HAP-1 (cell line): ENCODE measurements around the gene ZNF615.
"Not testable (repeated sequence)": the region's sequence is repeated elsewhere in the genome, so short reads cannot be mapped to it uniquely, and the experiment has no call there.

Experiments used
- DNase-seq, 2 experiments: peaks; one replicate each; pipeline ENCODE4 v3.0.0-alpha.2; 2016 to 2020; ENCODE audit warnings: low spot score in 2 of 2
- H3K27me3 ChIP-seq: fragments of 250-450 bp; sonication (Bioruptor Pico); 2 replicates; pipeline ENCODE4 v1.5.1; 2020; ENCODE audit warnings: low read depth, mild to moderate bottlenecking, moderate library complexity
- H3K36me3 ChIP-seq: fragments of 250-450 bp; sonication (Bioruptor Pico); replicated peaks from 2 replicates; pipeline ENCODE4 v1.5.1; 2020; ENCODE audit warnings: mild to moderate bottlenecking
- H3K4me1 ChIP-seq: fragments of 250-450 bp; sonication (Bioruptor Pico); 2 replicates; pipeline ENCODE4 v1.5.1; 2020; ENCODE audit warnings: mild to moderate bottlenecking
- H3K4me3 ChIP-seq: fragments of 250-450 bp; sonication (Bioruptor Pico); 2 replicates; pipeline ENCODE4 v1.5.1; 2020; ENCODE audit warnings: mild to moderate bottlenecking, moderate library complexity
- H3K9me3 ChIP-seq: fragments of 250-450 bp; sonication (Bioruptor Pico); 2 replicates; pipeline ENCODE4 v1.5.1; 2020; ENCODE audit warnings: mild to moderate bottlenecking, moderate library complexity
- in situ Hi-C: fragments of 300-500 bp; cut with MboI; formaldehyde crosslinking; loops from 3 replicates; pipeline ENCODE4 v1.14.3; 2020; ENCODE audit warnings: low sequenced_read_pairs, inconsistent platforms, mixed read lengths

ZNF615 gene

DNA sequence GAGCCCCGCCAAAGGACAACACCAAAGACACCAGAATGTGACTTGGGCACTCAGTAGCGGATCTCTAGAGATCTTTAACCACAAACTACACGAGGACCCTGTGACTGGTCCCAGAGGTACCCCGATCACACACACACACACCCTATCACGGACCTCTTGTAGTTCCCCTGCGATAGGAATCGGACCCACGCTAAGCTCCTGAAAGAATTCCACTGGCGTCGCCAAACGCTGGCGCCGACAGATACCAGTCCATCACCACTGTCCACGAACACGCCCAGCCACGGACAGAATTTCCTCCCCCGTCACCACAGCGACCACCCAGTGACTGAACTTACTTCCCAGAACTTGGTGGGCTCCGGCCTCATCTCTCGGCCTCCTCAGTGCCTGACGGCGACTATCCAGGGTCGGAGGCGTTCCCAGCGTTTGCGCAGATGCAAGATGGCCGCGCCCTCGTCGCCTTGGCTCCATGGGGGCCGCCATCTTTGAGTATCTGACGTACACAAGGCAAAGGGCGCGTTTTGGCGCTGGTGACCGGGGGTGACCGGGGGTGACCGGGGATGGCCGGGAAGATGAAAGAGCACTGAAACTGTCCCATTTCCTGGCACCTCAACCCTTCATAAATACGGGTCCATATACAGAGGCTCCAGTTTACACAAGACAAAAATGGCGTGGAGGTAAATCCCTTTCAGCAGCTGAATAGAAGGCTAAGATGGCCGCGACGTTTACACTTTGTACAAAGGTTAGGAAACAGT lies at the start of gene ZNF615:
TSS of gene ZNF615 (minus strand) at position 406 of the 752 bp plus-strand sequence. CDS start 4,500 bp downstream, outside the sequence.
- Histone ChIP-seq H3K4me3 (peak within 1 kb of the TSS; percentile 61), H3K36me3 (no peaks in the 10 kb centered on the region; the same call in 1 of the 2 replicates), H3K27me3 (no peaks in the 10 kb centered on the region), H3K9me3 (peaks cover 10% of the 10 kb centered on the region), H3K4me1 (peaks cover 8% of the 10 kb centered on the region)
- in situ Hi-C loops, result no loop called here
- DNase-seq, result peak; percentile 67 to 89

DNA sequence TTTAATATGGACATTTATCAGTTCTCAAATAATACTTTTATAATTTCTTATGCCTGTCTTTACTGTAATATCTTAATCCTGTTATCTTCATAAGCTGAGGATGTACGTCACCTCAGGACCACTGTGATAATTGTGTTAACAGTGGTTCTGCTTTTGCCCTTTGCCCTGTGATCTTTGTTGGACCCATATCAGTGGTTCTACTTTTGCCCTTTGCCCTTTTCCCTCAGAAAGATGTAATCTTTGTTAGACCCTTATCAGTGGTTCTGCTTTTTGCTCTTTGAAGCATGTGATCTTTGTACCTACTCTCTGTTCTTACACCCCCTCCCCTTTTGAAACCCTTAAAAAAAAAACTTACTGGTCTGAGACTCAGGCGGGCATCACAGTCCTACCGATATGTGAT lies 48.5 kb upstream of the ZNF615 start:
- H3K36me3 ChIP-seq, H3K9me3 ChIP-seq, DNase-seq, H3K4me3 ChIP-seq, H3K4me1 ChIP-seq, in situ Hi-C loops, H3K27me3 ChIP-seq: not testable (repeated sequence)

DNA sequence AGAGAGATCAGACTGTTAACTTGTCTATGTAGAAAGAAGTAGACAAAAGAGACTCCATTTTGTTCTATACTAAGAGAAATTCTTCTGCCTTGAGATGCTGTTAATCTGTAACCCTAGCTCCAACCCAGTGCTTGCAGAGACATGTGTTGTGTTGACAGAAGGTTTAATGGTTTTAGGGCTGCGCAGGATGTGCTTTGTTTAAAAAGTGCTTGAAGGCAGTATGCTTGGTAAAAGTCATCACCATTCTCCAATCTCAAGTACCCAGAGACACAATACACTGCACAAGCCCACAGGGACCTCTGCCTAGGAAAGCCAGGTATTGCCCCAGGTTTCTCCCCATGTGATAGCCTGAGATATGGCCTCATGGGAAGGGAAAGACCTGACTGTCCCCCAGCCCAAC lies 43.7 kb upstream of the ZNF615 start:
- H3K36me3 ChIP-seq, H3K27me3 ChIP-seq, DNase-seq, in situ Hi-C loops, H3K4me1 ChIP-seq, H3K9me3 ChIP-seq, H3K4me3 ChIP-seq: not testable (repeated sequence)

DNA sequence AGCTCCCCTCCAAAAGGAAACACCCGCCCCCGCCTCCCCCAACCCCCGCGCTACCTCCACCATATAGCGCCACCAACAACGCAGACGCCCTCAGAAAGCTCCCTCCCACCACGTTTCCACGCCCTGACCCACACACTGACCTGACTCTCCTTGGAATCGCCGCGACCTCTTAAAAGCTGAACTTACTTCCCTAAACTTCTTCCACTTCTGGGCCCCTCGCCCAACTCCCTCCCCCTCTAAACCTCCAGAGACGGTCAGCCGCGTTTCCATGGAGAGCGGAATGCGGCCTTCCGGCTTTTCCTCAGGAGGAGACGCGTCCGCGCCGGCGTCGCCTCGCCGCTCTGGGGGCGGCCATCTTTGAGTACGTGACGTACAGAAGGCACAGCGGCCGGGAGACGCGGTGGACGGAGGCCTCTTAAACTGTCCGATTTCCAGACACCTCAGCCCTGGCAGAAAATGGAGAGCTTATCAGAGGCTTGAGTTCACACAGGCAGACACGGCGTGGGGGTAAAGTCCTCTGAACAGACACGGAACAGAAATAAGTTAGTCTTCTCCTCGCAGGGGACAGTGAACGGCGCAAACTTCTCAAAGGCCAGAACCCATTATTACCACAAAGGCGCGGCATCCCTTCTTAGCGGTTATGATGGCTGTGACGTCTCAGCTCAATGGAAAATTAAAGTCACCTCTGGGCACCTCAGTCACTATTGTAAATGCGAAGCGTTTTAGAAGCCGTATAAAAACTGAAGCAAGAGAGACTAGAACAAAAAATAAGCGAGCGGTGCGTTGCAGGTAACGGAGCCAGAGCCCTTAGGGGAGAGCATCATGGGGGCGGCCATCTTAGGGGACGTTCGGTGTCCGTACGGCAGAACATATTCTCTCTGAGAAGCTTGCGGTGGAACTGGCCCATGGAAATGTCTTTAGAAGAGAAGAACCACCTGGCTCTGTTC lies 40.8 kb upstream of the ZNF615 start, which contains the start of gene ZNF432:
TSS of gene ZNF432 (minus strand) at position 284 of the 947 bp plus-strand sequence. CDS start 1,970 bp downstream, outside the sequence.
- H3K27me3 ChIP-seq, result no peaks in the 10 kb centered on the region
- H3K4me3 ChIP-seq, result peak within 1 kb of the TSS; percentile 46
- DNase-seq, result peak; percentile 80 to 93
- in situ Hi-C loops, result no loop called here
- no peaks in the 10 kb centered on the region; the same call in 1 of the 2 replicates for H3K9me3 ChIP-seq
- peaks cover 3% of the 10 kb centered on the region for H3K4me1 ChIP-seq
- peaks cover 10% of the 10 kb centered on the region for H3K36me3 ChIP-seq

DNA sequence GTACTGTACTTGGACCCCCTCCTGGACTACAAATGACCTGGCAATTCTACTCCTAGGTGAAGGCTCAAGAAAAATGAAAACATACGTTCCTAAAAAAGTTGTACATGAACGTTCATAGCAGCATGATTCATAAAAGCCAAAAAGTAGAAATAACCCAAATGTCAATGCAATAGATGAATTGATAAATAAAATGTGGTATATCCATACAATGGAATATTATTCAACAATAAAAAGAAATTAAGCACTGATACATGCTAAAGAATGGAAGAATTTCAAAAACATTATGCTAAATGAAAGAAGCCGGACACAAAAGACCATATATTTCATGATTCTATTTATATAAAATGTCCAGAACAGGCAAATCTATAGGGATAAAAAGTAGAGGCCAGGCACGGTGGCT lies 31.2 kb upstream of the ZNF615 start:
- Histone ChIP-seq H3K4me3 (no peak overlapping the region), H3K9me3 (peaks cover 18% of the 10 kb centered on the region), H3K36me3 (peaks cover 42% of the 10 kb centered on the region), H3K4me1 (no peaks in the 10 kb centered on the region), H3K27me3 (no peaks in the 10 kb centered on the region)
- DNase-seq, result no peak
- in situ Hi-C loops, result no loop called here

DNA sequence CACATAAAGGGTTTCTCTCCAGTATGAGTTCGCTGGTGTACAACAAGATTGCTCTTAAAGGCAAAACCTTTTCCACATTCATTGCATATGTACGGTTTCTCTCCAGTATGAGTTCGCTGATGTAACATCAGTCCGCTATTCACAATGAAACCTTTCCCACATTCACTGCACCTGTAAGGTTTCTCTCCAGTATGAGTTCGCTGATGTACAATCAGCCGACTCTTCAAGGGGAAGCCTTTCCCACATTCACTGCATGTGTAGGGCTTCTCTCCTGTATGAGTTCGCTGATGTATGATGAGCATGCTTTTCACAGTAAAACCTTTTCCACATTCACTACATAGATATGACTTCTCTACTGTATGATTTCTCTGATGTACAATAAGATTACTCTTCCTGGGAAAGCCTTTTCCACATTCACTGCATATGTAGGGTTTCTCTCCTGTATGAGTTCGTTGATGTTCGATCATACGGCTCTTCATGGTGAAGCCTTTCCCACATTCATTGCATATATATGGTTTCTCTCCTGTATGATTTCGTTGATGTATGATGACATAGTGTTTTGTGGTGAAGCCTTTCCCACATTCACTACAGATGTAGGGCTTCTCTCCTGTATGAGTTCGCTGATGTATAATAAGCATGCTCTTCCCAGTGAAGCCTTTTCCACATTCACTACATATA lies 26.2 kb upstream of the ZNF615 start:
- in situ Hi-C loops, result no loop called here
- H3K9me3 ChIP-seq, result peaks cover 23% of the 10 kb centered on the region
- no peaks in the 10 kb centered on the region for H3K27me3 ChIP-seq
- H3K36me3 ChIP-seq, result peaks cover 43% of the 10 kb centered on the region
- H3K4me3 ChIP-seq, result no peak overlapping the region
- no peaks in the 10 kb centered on the region for H3K4me1 ChIP-seq
- no peak for DNase-seq

DNA sequence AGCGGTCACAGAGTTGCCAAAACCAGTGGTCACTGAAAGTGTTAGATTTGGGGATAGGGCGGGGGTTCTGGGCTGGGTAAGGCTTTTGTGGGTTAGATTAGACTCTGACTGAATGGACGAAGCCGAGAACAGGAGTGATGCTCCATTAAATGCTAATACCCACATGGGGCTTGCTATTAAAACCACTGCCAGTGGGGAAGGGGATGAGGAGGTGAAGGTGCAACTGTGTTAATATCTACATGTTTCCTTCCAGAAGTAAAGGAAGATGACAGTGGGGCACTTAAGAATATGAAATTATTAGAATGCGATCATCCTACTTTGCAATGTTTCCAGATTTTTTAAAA lies 20.7 kb upstream of the ZNF615 start:
- Histone ChIP-seq H3K9me3 (peaks cover 5% of the 10 kb centered on the region), H3K27me3 (no peaks in the 10 kb centered on the region), H3K4me1 (peaks cover 3% of the 10 kb centered on the region; the same call in 1 of the 2 replicates), H3K36me3 (peaks cover 31% of the 10 kb centered on the region), H3K4me3 (peak overlapping the region; percentile 89)
- peak in 1 of 2 experiments; percentile 8 for DNase-seq
- in situ Hi-C loops, result no loop called here

DNA sequence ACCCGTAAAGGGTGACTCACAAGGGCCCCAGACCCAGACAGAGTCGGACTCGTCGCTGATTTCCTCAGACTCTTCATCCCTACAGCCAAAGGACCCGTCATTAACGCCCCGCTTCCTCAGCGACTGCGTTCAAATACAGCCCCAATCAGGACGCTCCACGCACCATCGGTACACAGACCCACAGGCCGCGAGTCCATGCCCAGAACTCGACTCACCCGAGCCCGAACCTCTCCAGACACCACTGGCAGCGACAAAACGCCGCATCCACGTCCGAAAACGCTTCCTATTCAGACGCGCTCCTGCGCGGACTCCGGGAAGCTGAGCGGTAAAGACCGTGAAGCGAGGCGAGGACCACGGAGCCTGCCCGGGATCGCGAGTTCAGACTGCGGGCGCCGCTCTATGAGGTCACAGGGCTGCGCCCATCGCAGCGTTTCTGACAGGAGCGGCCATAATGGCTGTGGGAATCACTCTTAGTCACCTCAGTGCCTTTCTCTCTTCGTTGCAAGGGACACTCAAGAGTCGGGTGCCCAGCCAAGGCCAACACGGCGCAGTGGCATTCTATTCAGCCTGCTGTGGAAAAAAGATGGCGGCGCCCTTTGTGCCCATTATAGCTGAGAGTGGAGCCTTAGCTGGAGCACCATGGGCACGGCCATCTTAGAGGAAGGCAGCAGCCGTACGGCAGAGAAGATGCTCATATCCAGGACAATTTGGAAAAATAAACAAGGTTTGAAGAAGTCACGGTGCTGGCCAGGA lies 20.2 kb upstream of the ZNF615 start, which contains the start of gene ZNF614:
TSS of gene ZNF614 (minus strand) at position 353 of the 753 bp plus-strand sequence. CDS start 2,634 bp downstream, outside the sequence.
- Histone ChIP-seq H3K27me3 (no peaks in the 10 kb centered on the region), H3K36me3 (peaks cover 36% of the 10 kb centered on the region), H3K9me3 (peaks cover 4% of the 10 kb centered on the region), H3K4me1 (peaks cover 3% of the 10 kb centered on the region; the same call in 1 of the 2 replicates), H3K4me3 (peak within 1 kb of the TSS; percentile 89)
- in situ Hi-C loops, result no loop called here
- peak; percentile 71 to 85 for DNase-seq

DNA sequence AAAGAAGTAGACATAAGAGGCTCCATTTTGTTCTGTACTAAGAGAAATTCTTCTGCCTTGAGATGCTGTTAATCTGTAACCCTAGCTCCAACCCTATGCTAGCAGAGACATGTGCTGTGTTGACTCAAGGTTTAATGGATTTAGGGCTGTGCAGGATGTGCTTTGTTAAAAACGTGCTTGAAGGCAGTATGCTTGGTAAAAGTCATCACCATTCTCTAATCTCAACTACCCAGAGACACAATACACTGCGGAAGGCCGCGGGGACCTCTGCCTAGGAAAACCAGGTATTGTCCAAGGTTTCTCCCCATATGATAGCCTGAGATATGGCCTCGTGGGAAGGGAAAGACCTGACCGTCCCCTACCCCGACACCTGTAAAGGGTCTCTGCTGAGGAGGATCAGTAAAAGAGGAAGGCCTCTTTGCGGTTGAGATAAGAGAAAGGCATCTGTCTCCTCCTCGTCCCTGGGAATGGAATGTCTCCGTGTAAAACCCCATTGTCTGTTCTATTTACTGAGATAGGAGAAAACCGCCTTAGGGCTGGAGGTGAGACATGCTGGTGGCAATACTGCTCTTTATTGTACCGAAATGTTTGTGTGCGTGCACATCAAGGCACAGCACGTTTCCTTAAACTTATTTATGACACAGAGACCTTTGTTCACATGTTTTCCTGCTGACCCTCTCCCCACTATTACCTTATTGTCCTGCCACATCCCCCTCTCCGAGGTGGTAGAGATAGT lies 18.4 kb upstream of the ZNF615 start:
- peaks cover 38% of the 10 kb centered on the region for H3K36me3 ChIP-seq
- H3K4me3 ChIP-seq, in situ Hi-C loops: not testable (repeated sequence)

DNA sequence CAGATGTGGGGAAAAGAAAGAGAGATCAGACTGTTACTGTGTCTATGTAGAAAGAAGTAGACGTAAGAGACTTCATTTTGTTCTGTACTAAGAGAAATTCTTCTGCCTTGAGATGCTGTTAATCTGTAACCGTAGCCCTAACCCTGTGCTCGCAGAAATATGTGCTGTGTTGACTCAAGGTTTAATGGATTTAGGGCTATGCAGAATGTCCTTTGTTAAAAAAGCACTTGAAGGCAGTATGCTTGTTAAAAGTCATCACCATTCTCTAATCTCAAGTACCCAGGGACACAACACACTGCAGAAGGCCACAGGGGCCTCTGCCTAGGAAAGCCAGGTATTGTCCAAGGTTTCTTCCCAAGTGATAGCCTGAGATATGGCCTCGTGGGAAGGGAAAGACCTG lies 16.5 kb upstream of the ZNF615 start:
- H3K36me3 ChIP-seq, result peaks cover 52% of the 10 kb centered on the region
- DNase-seq, H3K9me3 ChIP-seq, H3K27me3 ChIP-seq, H3K4me3 ChIP-seq, in situ Hi-C loops, H3K4me1 ChIP-seq: not testable (repeated sequence)

More for the DNA sequence above, 18.4 kb upstream of the ZNF615 start:
- H3K9me3 ChIP-seq, H3K27me3 ChIP-seq, DNase-seq, H3K4me1 ChIP-seq: not testable (repeated sequence)

DNA sequence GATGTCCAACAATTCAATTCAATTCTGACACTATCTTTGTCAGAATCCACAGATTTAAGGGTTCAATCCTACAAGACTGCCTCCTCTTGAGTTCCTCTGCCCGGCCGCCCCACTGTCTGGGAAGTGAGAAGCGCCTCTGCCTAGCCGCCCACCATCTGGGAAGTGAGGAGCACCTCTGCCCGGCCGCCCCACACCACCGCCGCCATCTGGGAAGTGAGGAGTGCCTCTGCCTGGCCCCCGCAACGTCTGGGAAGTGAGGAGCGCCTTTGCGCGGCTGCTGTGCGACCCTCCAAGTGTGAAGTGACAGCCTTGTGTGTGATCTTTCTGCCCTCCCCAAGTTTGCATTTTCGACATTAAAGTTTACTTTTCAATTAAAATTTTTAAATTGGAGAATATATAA lies 14.2 kb upstream of the ZNF615 start:
- peaks cover 6% of the 10 kb centered on the region for H3K9me3 ChIP-seq
- H3K4me3 ChIP-seq, result no peak overlapping the region
- in situ Hi-C loops, result no loop called here
- H3K4me1 ChIP-seq, result no peaks in the 10 kb centered on the region
- no peak for DNase-seq
- no peaks in the 10 kb centered on the region for H3K27me3 ChIP-seq
- H3K36me3 ChIP-seq, result peaks cover 72% of the 10 kb centered on the region

DNA sequence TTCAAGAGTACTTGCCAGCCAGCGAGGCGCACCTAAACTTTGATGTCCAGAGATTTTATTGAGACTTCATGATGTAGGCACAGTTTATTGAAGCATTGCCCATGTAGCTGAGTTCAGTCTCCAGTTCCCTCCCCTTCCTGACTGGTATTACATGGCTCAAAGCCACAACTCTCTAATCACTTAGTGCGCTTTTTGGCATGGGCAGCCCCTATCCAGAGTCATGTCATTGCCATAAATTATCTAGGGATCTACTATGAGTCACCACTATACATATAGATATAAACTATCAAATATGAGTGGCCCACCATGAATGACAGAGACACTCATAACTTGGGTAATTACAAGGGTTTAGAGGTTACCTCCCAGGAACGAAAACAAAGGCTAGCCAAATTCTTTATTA lies 12.5 kb upstream of the ZNF615 start:
- peaks cover 83% of the 10 kb centered on the region for H3K36me3 ChIP-seq
- H3K4me3 ChIP-seq, result no peak overlapping the region
- H3K4me1 ChIP-seq, result no peaks in the 10 kb centered on the region
- no peak for DNase-seq
- H3K27me3 ChIP-seq, result no peaks in the 10 kb centered on the region
- peaks cover 6% of the 10 kb centered on the region for H3K9me3 ChIP-seq
- in situ Hi-C loops, result no loop called here
